Measurements from ENCODE around the gene ESYT3.

ESYT3 gene

GRCh38 chr3:138400651-138401070 is 33.8 kb upstream of the ESYT3 start:
- TF ChIP-seq CTCF (IDR thresholded peaks at IDR 0.05; ENCODE audit: low read depth, low read length), result no peak
- no peak for DNase-seq (ENCODE audit: low read depth, low spot score)
- in situ Hi-C loops (cut with HindIII; ENCODE audit: low sequenced_read_pairs), result no loop called here
- H3K4me3 ChIP-seq (ENCODE audit: low read depth, low read length), result no peak overlapping the region

GRCh38 chr3:138401834-138402233 is 32.6 kb upstream of the ESYT3 start:
- in situ Hi-C loops (cut with HindIII; ENCODE audit: low sequenced_read_pairs), result no loop called here
- H3K4me3 ChIP-seq (ENCODE audit: low read depth, low read length), result no peak overlapping the region
- no peak for DNase-seq (ENCODE audit: low read depth, low spot score)
- TF ChIP-seq CTCF (IDR thresholded peaks at IDR 0.05; ENCODE audit: low read depth, low read length), result no peak

GRCh38 chr3:138404121-138404520 is 30.3 kb upstream of the ESYT3 start:
- no peak for DNase-seq (ENCODE audit: low read depth, low spot score)
- TF ChIP-seq CTCF (IDR thresholded peaks at IDR 0.05; ENCODE audit: low read depth, low read length), result no peak
- in situ Hi-C loops (cut with HindIII; ENCODE audit: low sequenced_read_pairs), result no loop called here
- no peak overlapping the region for H3K4me3 ChIP-seq (ENCODE audit: low read depth, low read length)

- in situ Hi-C loops (cut with HindIII; ENCODE audit: low sequenced_read_pairs), result no loop called here
- no peak overlapping the region for H3K4me3 ChIP-seq (ENCODE audit: low read depth, low read length)
- TF ChIP-seq CTCF (IDR thresholded peaks at IDR 0.05; ENCODE audit: low read depth, low read length), result no peak
- no peak for DNase-seq (ENCODE audit: low read depth, low spot score)
Observed at GRCh38 chr3:138405001-138405400, 29.4 kb upstream of the ESYT3 start.

GRCh38 chr3:138405486-138405885 is 28.9 kb upstream of the ESYT3 start:
- H3K4me3 ChIP-seq (ENCODE audit: low read depth, low read length), result no peak overlapping the region
- no peak for TF ChIP-seq CTCF (IDR thresholded peaks at IDR 0.05; ENCODE audit: low read depth, low read length)
- no peak for DNase-seq (ENCODE audit: low read depth, low spot score)
- in situ Hi-C loops (cut with HindIII; ENCODE audit: low sequenced_read_pairs), result no loop called here

GRCh38 chr3:138406606-138407005 is 27.8 kb upstream of the ESYT3 start:
- no peak overlapping the region for H3K4me3 ChIP-seq (ENCODE audit: low read depth, low read length)
- in situ Hi-C loops (cut with HindIII; ENCODE audit: low sequenced_read_pairs), result no loop called here
- no peak for TF ChIP-seq CTCF (IDR thresholded peaks at IDR 0.05; ENCODE audit: low read depth, low read length)
- DNase-seq (ENCODE audit: low read depth, low spot score), result no peak

Measured in astrocyte of the spinal cord (primary cell).